RWPE2 (cell line): ENCODE results near the gene STK38L.

ENCODE experiments used
- ATAC-seq: fragments of 200-7000 bp; cut with Tn5 transposase; 3 replicates; pipeline ENCODE4 v1.9.1; 2021; ENCODE audit warnings: low read depth
- DNase-seq: peaks from one replicate; pipeline ENCODE4 v3.0.0-alpha.2; 2020; ENCODE audit warnings: low spot score
- H3K27ac ChIP-seq: fragments of 450-650 bp; 2 replicates; pipeline ENCODE4 v1.5.1; 2017; ENCODE audit warnings: mild to moderate bottlenecking; ENCODE audit not compliant: poor library complexity, severe bottlenecking
- H3K27me3 ChIP-seq: fragments of 250-450 bp; sonication (Bioruptor Pico); 2 replicates; pipeline ENCODE4 v1.5.1; 2021; ENCODE audit warnings: mild to moderate bottlenecking, moderate library complexity; ENCODE audit not compliant: insufficient read depth, poor library complexity, severe bottlenecking
- H3K36me3 ChIP-seq: fragments of 250-450 bp; sonication (Bioruptor Pico); 2 replicates; pipeline ENCODE4 v1.5.1; 2020; ENCODE audit warnings: low read depth, mild to moderate bottlenecking, moderate library complexity
- H3K4me1 ChIP-seq: fragments of 250-450 bp; sonication (Bioruptor Pico); 2 replicates; pipeline ENCODE4 v1.5.1; 2021; ENCODE audit warnings: mild to moderate bottlenecking, moderate library complexity; ENCODE audit not compliant: insufficient read depth, poor library complexity, severe bottlenecking
- H3K4me3 ChIP-seq: fragments of 250-450 bp; sonication (Bioruptor Pico); 2 replicates; pipeline ENCODE4 v1.5.1; 2021; ENCODE audit warnings: mild to moderate bottlenecking, moderate library complexity; ENCODE audit not compliant: severe bottlenecking
- H3K9me3 ChIP-seq: fragments of 250-450 bp; sonication (Bioruptor Pico); 2 replicates; pipeline ENCODE4 v1.5.1; 2021; ENCODE audit warnings: mild to moderate bottlenecking, moderate library complexity; ENCODE audit not compliant: severe bottlenecking
- TF ChIP-seq, protein P1 (sequence below): fragments of 450-650 bp; IDR thresholded peaks from one replicate; pipeline ENCODE4 v1.5.1; 2017; ENCODE audit warnings: mild to moderate bottlenecking, moderate library complexity; ENCODE audit not compliant: poor library complexity, severe bottlenecking

STK38L gene

DNA sequence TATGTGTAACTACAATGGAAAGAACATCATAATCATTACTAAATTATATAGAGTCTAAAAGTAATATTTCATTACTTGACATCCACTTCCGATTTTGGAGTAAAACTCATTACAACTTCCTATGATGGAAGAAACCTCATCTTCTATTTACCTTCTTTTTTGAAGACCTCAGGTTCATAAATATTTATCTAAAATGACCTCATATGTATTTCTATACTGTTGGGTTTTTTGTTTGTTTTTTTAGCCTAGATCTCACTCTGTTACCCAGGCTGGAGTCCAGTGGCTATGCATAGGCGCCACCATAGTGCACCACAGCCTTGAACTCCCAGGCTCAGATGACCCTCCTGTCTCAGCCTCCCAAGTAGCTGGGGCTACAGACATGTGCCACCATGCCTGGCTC lies 48.6 kb downstream of the STK38L start:
- no peak for ATAC-seq

DNA sequence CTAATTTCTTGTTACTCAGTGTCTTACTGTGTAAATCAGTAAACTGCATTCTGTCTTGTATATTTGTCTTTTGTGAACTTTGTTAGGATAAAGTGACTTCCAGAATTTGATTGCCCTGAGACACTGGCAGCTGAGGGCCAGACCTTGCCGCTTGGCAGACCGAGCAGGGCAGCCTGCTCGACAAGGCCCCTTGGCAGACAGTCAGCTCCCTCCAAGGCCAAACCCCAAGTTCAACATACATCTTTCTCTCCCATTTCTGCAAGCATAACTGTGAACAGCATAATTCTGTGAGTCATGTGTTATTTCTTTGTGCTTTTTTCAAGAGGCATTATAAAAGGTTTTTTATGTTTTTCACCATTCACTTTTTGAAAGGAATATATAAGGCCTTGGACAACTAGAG lies 49.4 kb downstream of the STK38L start:
- no peaks in the 10 kb centered on the region for H3K27me3 ChIP-seq
- H3K36me3 ChIP-seq, result no peaks in the 10 kb centered on the region
- TF ChIP-seq, protein P1, sequence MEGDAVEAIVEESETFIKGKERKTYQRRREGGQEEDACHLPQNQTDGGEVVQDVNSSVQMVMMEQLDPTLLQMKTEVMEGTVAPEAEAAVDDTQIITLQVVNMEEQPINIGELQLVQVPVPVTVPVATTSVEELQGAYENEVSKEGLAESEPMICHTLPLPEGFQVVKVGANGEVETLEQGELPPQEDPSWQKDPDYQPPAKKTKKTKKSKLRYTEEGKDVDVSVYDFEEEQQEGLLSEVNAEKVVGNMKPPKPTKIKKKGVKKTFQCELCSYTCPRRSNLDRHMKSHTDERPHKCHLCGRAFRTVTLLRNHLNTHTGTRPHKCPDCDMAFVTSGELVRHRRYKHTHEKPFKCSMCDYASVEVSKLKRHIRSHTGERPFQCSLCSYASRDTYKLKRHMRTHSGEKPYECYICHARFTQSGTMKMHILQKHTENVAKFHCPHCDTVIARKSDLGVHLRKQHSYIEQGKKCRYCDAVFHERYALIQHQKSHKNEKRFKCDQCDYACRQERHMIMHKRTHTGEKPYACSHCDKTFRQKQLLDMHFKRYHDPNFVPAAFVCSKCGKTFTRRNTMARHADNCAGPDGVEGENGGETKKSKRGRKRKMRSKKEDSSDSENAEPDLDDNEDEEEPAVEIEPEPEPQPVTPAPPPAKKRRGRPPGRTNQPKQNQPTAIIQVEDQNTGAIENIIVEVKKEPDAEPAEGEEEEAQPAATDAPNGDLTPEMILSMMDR, result no peak
- DNase-seq (no peak), ATAC-seq (no peak)
- H3K27ac ChIP-seq, result no peak overlapping the region
- H3K4me3 ChIP-seq, result no peak overlapping the region
- H3K9me3 ChIP-seq, result no peaks in the 10 kb centered on the region
- H3K4me1 ChIP-seq, result no peaks in the 10 kb centered on the region

More for the DNA sequence above, 48.6 kb downstream of the STK38L start:
- H3K4me3 ChIP-seq, result no peak overlapping the region
- H3K27me3 ChIP-seq, result no peaks in the 10 kb centered on the region
- TF ChIP-seq, protein P1, result no peak
- H3K9me3 ChIP-seq, result no peaks in the 10 kb centered on the region
- DNase-seq, result no peak
- H3K36me3 ChIP-seq, result no peaks in the 10 kb centered on the region
- H3K4me1 ChIP-seq, result no peaks in the 10 kb centered on the region
- H3K27ac ChIP-seq, result no peak overlapping the region

GRCh38 chr12:27296674-27297073 lies 52.6 kb downstream of the STK38L start:
- ATAC-seq, result no peak
- Histone ChIP-seq H3K27me3 (no peaks in the 10 kb centered on the region), H3K36me3 (no peaks in the 10 kb centered on the region), H3K4me1 (no peaks in the 10 kb centered on the region), H3K27ac (no peak overlapping the region), H3K9me3 (no peaks in the 10 kb centered on the region), H3K4me3 (no peak overlapping the region)
- no peak for DNase-seq
- TF ChIP-seq, protein P1, result no peak

- Histone ChIP-seq H3K9me3 (no peaks in the 10 kb centered on the region), H3K36me3 (no peaks in the 10 kb centered on the region)
Observed at GRCh38 chr12:27297566-27297965, 53.5 kb downstream of the STK38L start.

DNA sequence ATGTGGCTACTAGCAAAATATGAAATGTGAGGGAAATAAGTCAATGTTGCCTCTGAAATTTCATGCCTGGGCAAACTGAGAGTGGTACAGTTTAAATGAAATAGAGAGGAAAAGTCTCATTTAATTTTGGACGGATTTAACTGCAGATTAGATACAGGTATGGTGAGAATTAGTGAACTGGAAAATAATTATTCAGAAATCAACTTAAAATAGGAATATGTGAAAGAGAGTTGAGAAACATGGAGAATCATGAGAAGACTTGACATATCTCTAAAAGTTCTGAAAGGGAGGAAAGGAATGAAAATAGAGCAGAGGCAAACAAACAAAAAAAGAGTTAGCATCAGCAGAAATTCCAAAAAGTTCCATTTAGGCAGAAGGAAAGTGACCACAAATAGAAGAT lies 55.0 kb downstream of the STK38L start:
- TF ChIP-seq, protein P1, result no peak

More at GRCh38 chr12:27297566-27297965, 53.5 kb downstream of the STK38L start:
- H3K27ac ChIP-seq, result no peak overlapping the region
- no peaks in the 10 kb centered on the region for H3K27me3 ChIP-seq
- ATAC-seq (no peak), DNase-seq (no peak)
- TF ChIP-seq, protein P1, result no peak
- no peaks in the 10 kb centered on the region for H3K4me1 ChIP-seq
- no peak overlapping the region for H3K4me3 ChIP-seq

More for the DNA sequence above, 55.0 kb downstream of the STK38L start:
- DNase-seq (no peak), ATAC-seq (no peak)
- Histone ChIP-seq H3K36me3 (no peaks in the 10 kb centered on the region), H3K4me1 (no peaks in the 10 kb centered on the region), H3K27ac (no peak overlapping the region), H3K27me3 (no peaks in the 10 kb centered on the region), H3K4me3 (no peak overlapping the region), H3K9me3 (no peaks in the 10 kb centered on the region)
